Activated T-cell treated with anti-CD3 and anti-CD28 coated beads, Interleukin-2, amount 50 U/mL, for 1 hour (primary cell): ENCODE data around the gene CAMTA1.

Experiments
- DNase-seq: peaks from one replicate; pipeline ENCODE4 v3.0.0-alpha.2; 2020

CAMTA1 gene

GRCh38 chr1:7745783-7746182 lies 960.5 kb downstream of the CAMTA1 start:
- DNase-seq = no peak

- DNase-seq = no peak
Measured at GRCh38 chr1:7747605-7748004, 962.4 kb downstream of the CAMTA1 start.

GRCh38 chr1:7749126-7749525 lies 963.9 kb downstream of the CAMTA1 start:
- DNase-seq = no peak

- DNase-seq = no peak
Measured at GRCh38 chr1:7751174-7751573, 965.9 kb downstream of the CAMTA1 start.

- peak; percentile 27 for DNase-seq
Measured at GRCh38 chr1:7752512-7753417, 967.5 kb downstream of the CAMTA1 start.

GRCh38 chr1:7753641-7754040 lies 968.4 kb downstream of the CAMTA1 start:
- DNase-seq = no peak

GRCh38 chr1:7754234-7754633 lies 969.0 kb downstream of the CAMTA1 start:
- DNase-seq = no peak

GRCh38 chr1:7755448-7755847 lies 970.2 kb downstream of the CAMTA1 start:
- no peak for DNase-seq

GRCh38 chr1:7760245-7760644 lies 975.0 kb downstream of the CAMTA1 start:
- DNase-seq = no peak

- DNase-seq = no peak
Measured at GRCh38 chr1:7761103-7761502, 975.8 kb downstream of the CAMTA1 start.

- no peak for DNase-seq
Measured at GRCh38 chr1:7767176-7767575, 981.9 kb downstream of the CAMTA1 start.

GRCh38 chr1:7768583-7768982 lies 983.3 kb downstream of the CAMTA1 start:
- no peak for DNase-seq

GRCh38 chr1:7769673-7770412 lies 984.6 kb downstream of the CAMTA1 start:
- DNase-seq = no peak

GRCh38 chr1:7770669-7770996 lies 985.4 kb downstream of the CAMTA1 start:
- DNase-seq = no peak

GRCh38 chr1:7770997-7771822 lies 986.0 kb downstream of the CAMTA1 start, which contains the start of gene VAMP3:
Gene VAMP3 (plus strand): TSS chr1:7771296. CDS start chr1:7771384, 88 bp downstream.
- peak; percentile 88 for DNase-seq

- no peak for DNase-seq
Measured at GRCh38 chr1:7771823-7772299, 986.6 kb downstream of the CAMTA1 start.

GRCh38 chr1:7777591-7777990 lies 992.3 kb downstream of the CAMTA1 start:
- no peak for DNase-seq

GRCh38 chr1:7778133-7778628 lies 992.9 kb downstream of the CAMTA1 start:
- no peak for DNase-seq

GRCh38 chr1:7780976-7781375 lies 995.7 kb downstream of the CAMTA1 start:
- DNase-seq = no peak

GRCh38 chr1:7781501-7781900 lies 996.2 kb downstream of the CAMTA1 start:
- DNase-seq = no peak

- peak; percentile 31 for DNase-seq
Measured at GRCh38 chr1:7781923-7782495, 996.8 kb downstream of the CAMTA1 start.

GRCh38 chr1:7783178-7783711 lies 998.0 kb downstream of the CAMTA1 start:
- no peak for DNase-seq
